ENCODE results near the gene PLEKHG3. TPM values are rescaled to one million over a fixed set of nuclear protein-coding genes. Genes with fewer than 3 reads are reported as not detected.

Gene PLEKHG3
- total and polyA plus RNA-seq, 10 of the 15 experiments (the other 5 are each of a cell fraction or from before 2014, with no cell fraction given), result 0.03 to 0.73 (median 0.07) TPM; not detected in 5

GRCh38 chr14:64762044-64763034 lies 58.1 kb downstream of the PLEKHG3 start:
- DNase-seq (ENCODE audit: low read depth, low spot score), result no peak
- in situ Hi-C loops (cut with MboI) (loop anchor here (5.0 to 10.0 kb wide), 2 partner anchors 90 to 418 kb away; no protein-coding TSS in a partner anchor), intact Hi-C loops (cut with micrococcal nuclease; ENCODE audit: unreplicated experiment) (loop anchor here (5.0 to 10.0 kb wide), 2 partner anchors 220 to 418 kb away; partner anchors contain the start of gene HSPA2)
- H2AFZ ChIP-seq (ENCODE audit: control insufficient read depth, low read depth, low read length), result no peak overlapping the region
- ATAC-seq, result no peak
- BruUV-seq (replicated peaks), result no TSS peak
- RAD21 ChIA-PET (ENCODE audit: unreplicated experiment), result interaction anchor here (1.2 to 2.5 kb wide), 7 partner anchors 11 to 222 kb away, joined by 3 to 19 read pairs (median 6); partner anchors contain the start of gene HSPA2
- FAIRE-seq, result no peak
- H3K79me2 ChIP-seq (ENCODE audit: control insufficient read depth, insufficient read depth, low read length), result no peaks in the 10 kb centered on the region
- 22% methylated on average over 19 of the region's 19 CpGs for WGBS (ENCODE audit: insufficient coverage, insufficient replicate concordance, low lambda C conversion rate, missing lambda C conversion rate)
- no peak overlapping the region for H3K4me2 ChIP-seq (ENCODE audit: control insufficient read depth, insufficient read depth)
- H3K36me3 ChIP-seq (ENCODE audit: control insufficient read depth in 2 of 2, insufficient read depth in 2 of 2, low read length in 1 of 2), result no peaks in the 10 kb centered on the region
- CTCF ChIA-PET, result interaction anchor here (0.6 to 2.7 kb wide), 19 partner anchors 12 to 1184 kb away, joined by 3 to 60 read pairs (median 5); no protein-coding TSS in a partner anchor
- no peaks in the 10 kb centered on the region; the same call in 1 of the 2 replicates for H4K20me1 ChIP-seq (ENCODE audit: control insufficient read depth, insufficient read depth)
- H3K27me3 ChIP-seq (replicated peaks in 1 of 2; ENCODE audit: control insufficient read depth in 2 of 2, insufficient read depth in 2 of 2, low read length in 1 of 2), result no peaks in the 10 kb centered on the region; a peak in 1 of 4 replicates
- H3K4me3 ChIP-seq, result no peak overlapping the region
- POLR2A ChIA-PET, result no interaction called here
- no peak overlapping the region for H3K9ac ChIP-seq (ENCODE audit: control insufficient read depth, insufficient read depth, low read length)
- SMC1A ChIA-PET (ENCODE audit: uncharacterized antibody, unreplicated experiment), result interaction anchor here (0.6 to 2.4 kb wide), 9 partner anchors 10 to 964 kb away, joined by 3 to 30 read pairs (median 3); no protein-coding TSS in a partner anchor
- no peak overlapping the region for H3K27ac ChIP-seq (ENCODE audit: control insufficient read depth, insufficient read depth)
- no peaks in the 10 kb centered on the region for H3K9me3 ChIP-seq (replicated peaks; ENCODE audit: control insufficient read depth, insufficient read depth, low read length)
- TF ChIP-seq RFX5 (IDR thresholded peaks at IDR 0.05; ENCODE audit: low read depth, low read length), result no peak
- no peak for TF ChIP-seq TBL1XR1 (IDR thresholded peaks at IDR 0.05; ENCODE audit: low read depth, low read length)
- no peak for TF ChIP-seq STAT3 (IDR thresholded peaks at IDR 0.05; ENCODE audit: low read depth, low read length)
- no peak for TF ChIP-seq RELB (IDR thresholded peaks at IDR 0.05; ENCODE audit: low read depth)
- H3K4me1 ChIP-seq (ENCODE audit: control insufficient read depth, insufficient read depth, low read length), result no peaks in the 10 kb centered on the region
